ENCODE data around the gene RIOK2.
"Not testable (repeated sequence)": the region's sequence is repeated elsewhere in the genome, so short reads cannot be mapped to it uniquely, and the experiment has no call there.

RIOK2 gene

GRCh38 chr5:97165726-97166125 is 17.3 kb downstream of the RIOK2 start:
- no peak for DNase-seq

DNA sequence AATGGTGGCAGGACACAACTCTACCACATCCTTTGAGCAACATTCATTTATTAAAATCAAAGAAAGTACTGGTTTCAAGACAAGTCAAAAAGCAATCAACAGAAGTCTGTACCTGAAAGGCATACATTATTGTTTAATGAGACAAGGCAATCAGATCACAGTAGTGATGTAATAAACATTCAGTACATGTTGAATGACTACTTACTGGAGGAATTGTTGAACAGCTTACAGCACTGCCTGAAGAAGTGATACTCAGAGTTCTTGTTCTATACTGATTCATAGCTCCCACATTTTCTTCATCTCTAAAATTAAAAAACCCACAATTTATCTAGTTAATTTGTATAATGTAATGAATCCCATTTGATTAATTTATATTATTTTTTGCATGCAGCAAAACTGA is 18.2 kb downstream of the RIOK2 start:
- no peak for DNase-seq

GRCh38 chr5:97163790-97164285 is 19.2 kb downstream of the RIOK2 start:
- no peak for DNase-seq

- no peak for DNase-seq
Observed at GRCh38 chr5:97163360-97163764, 19.7 kb downstream of the RIOK2 start.

GRCh38 chr5:97162045-97162444 is 21.0 kb downstream of the RIOK2 start:
- peak; percentile 31 for DNase-seq

- DNase-seq: no peak
Observed at GRCh38 chr5:97157689-97158088, 25.4 kb downstream of the RIOK2 start.

DNA sequence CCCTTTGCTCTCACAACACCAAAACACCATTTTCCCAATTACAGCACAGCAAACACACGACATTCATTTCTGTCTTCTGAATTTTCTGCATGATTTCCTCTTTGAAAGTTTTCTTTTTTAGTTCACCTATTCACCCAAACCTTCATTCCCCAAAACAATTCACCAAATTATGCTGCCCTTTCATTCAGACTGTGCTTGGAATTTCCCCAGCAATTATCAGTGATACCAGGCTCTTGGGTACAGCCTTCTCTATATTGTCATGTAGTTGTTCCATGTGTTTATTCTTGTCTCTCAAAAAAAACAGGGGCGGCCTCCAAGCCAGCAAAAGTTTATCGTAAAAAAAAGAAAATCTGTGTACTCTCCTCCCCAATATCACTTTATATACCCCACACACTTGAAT is 31.7 kb downstream of the RIOK2 start:
- no peak for DNase-seq

DNA sequence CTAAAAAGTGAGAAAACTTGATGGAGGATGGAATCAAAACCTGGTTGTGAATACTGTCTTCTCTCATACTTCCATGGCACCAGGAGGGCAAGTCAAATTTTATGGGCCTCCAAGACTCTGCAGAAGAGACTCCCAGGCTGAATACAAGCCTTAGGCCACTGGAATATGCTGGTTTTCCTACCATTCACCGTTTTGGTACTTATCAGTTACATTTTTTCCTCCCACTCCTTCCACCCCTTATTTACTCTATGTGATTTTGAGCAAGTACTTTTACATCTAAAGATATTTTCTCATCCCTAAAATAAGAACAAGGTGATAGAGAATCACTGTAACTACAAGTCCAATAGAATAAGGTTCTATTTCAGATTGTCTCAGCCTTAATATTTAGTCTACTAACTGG is 32.6 kb downstream of the RIOK2 start:
- DNase-seq: no peak

GRCh38 chr5:97149709-97150108 is 33.3 kb downstream of the RIOK2 start:
- no peak for DNase-seq

- DNase-seq: no peak
Observed at GRCh38 chr5:97148288-97148687, 34.8 kb downstream of the RIOK2 start.

GRCh38 chr5:97143704-97144103 is 39.3 kb downstream of the RIOK2 start:
- no peak for DNase-seq

GRCh38 chr5:97142521-97143254 is 40.4 kb downstream of the RIOK2 start, which contains the start of gene LIX1:
Gene LIX1 (minus strand): TSS chr5:97142611. CDS start chr5:97142576, 35 bp downstream.
- DNase-seq: no peak

- no peak for DNase-seq
Observed at GRCh38 chr5:97141539-97141938, 41.5 kb downstream of the RIOK2 start.

GRCh38 chr5:97141031-97141430 is 42.0 kb downstream of the RIOK2 start:
- no peak for DNase-seq

- DNase-seq: not testable (repeated sequence)
Observed at GRCh38 chr5:97140250-97140649, 42.8 kb downstream of the RIOK2 start.

DNA sequence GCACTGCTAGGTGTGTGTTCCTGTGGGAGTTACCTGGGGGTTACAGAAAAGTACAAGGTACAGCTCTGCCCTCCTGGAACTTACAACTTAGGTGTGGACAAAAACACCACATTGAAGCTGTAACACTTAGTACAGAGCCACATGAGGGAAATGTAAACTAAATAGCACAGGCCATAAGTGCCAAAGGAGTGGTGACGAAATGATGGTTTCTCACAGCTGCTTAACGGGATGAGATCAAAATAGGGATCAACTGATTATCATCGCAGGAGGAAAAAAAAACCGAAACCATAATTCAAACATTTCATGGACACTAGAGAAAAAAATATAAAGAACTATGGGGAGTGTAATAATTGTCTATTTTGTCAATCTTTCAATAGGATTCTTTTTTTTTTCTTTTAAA is 46.6 kb downstream of the RIOK2 start:
- DNase-seq: no peak

DNA sequence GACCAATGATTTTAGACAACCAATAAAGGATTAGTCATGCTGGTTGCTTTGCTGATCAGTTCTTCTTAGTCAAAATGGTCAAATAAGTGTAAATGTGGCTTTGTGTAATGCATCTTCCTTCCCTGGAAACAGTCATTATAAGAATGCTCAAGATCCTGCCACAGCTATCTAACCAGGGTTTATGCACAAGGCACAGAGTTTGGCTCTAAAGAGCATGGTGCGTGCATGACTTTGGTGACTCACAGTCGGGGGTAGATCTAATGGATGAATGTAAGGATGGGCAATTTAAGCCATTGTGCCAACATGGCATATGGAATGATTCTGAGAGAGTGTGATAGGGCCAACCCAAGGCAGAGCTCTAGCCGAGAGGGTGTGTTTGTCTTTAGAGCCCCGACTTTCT is 47.2 kb downstream of the RIOK2 start:
- no peak for DNase-seq

GRCh38 chr5:97134634-97135033 is 48.4 kb downstream of the RIOK2 start:
- DNase-seq: no peak

DNA sequence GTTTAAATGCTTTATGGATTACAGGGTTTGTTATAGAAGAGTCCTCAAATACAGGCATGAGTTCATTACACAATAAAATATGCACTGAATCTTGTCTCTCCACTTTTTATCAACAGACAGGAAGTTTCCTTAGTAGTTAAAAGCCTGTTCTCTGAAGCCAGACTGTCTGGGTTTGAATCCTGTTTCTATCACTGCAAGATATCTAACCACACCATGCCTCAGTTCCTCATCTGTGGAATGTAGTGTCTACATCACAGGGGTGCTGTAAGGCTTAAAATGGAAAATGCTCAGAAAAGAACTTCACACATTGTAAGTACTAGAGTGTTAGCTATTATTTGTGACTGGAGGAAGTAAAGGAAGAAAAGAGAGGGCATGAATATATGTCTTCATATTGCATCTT is 49.9 kb downstream of the RIOK2 start:
- no peak for DNase-seq

- no peak for DNase-seq
Observed at GRCh38 chr5:97131921-97132320, 51.1 kb downstream of the RIOK2 start.

GRCh38 chr5:97131139-97131710 is 51.8 kb downstream of the RIOK2 start:
- DNase-seq: no peak

DNA sequence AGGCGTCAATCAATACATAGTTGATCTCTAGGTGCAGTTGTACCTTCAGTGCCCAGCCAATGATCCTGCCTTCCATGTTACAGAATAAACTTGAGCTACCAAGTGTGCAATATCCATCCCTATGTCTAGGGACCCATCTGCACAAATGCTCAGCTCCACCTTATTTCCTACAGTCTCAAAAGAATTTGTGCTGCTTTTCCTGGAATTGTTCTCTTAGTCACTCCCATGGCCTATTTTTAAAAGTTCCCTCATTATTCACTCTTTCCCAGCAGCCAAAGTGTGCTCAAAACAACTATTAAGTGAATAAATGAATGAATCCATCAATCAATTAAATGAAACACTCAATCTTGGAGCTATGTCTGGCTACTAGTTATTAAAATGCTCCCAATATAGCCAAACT is 55.3 kb downstream of the RIOK2 start:
- DNase-seq: no peak

GRCh38 chr5:97125125-97125683 is 57.8 kb downstream of the RIOK2 start:
- no peak for DNase-seq

- no peak for DNase-seq
Observed at GRCh38 chr5:97124335-97124734, 58.7 kb downstream of the RIOK2 start.

All from activated T-cell treated with anti-CD3 and anti-CD28 coated beads for 4 hours (primary cell).